ENCODE results near the gene ADAMTS8. TPM values are rescaled to one million over a fixed set of nuclear protein-coding genes. Genes with fewer than 3 reads are reported as not detected.

ADAMTS8 gene
- total and polyA plus RNA-seq, 2 donors (not counting 3 experiments of a cell fraction or from before 2014, with no cell fraction given): not detected

GRCh38 chr11:130408401-130408890 is 20.0 kb downstream of the ADAMTS8 start:
- H3K79me2 ChIP-seq (ENCODE audit: control insufficient read depth, insufficient read depth, low read length): no peaks in the 10 kb centered on the region
- no peaks in the 10 kb centered on the region for H3K9me1 ChIP-seq (replicated peaks; ENCODE audit: control insufficient read depth, extremely low read depth, insufficient read depth, low read length)
- CTCF ChIA-PET: no interaction called here
- BruUV-seq (replicated peaks): no TSS peak
- FAIRE-seq: no peak
- H3K9me3 ChIP-seq (replicated peaks; ENCODE audit: control insufficient read depth, insufficient read depth, low read length): no peaks in the 10 kb centered on the region
- H3K4me2 ChIP-seq (ENCODE audit: insufficient read depth, low read length): no peak overlapping the region
- POLR2A ChIA-PET: no interaction called here
- no peak overlapping the region for H3K4me3 ChIP-seq (replicated peaks in 1 of 3; ENCODE audit: insufficient read depth in 1 of 3, low read depth in 1 of 3, low read length in 3 of 3)
- H2AFZ ChIP-seq (ENCODE audit: low read depth, low read length): no peak overlapping the region
- no peaks in the 10 kb centered on the region for H3K4me1 ChIP-seq (ENCODE audit: control insufficient read depth, extremely low read depth, insufficient read depth, low read length)
- H3K27me3 ChIP-seq (ENCODE audit: control insufficient read depth in 2 of 2, insufficient read depth in 2 of 2, low read length in 2 of 2): no peaks in the 10 kb centered on the region
- H3K27ac ChIP-seq (ENCODE audit: insufficient read depth, low read depth, low read length): no peak overlapping the region
- no peaks in the 10 kb centered on the region for H3K36me3 ChIP-seq (ENCODE audit: control insufficient read depth in 2 of 2, extremely low read depth in 1 of 2, insufficient read depth in 2 of 2, low read length in 2 of 2)
- intact Hi-C loops (cut with micrococcal nuclease): no loop called here
- dilution Hi-C loops (cut with MboI; ENCODE audit: extremely low pct_ligation_motif_present, low sequenced_read_pairs): no loop called here
- TF ChIP-seq JUN (IDR thresholded peaks at IDR 0.05; ENCODE audit: borderline replicate concordance, insufficient read depth, insufficient read length, low read depth) (no peak), POLR2A (IDR thresholded peaks at IDR 0.05; ENCODE audit: low read depth, low read length) (no peak), FOS (IDR thresholded peaks at IDR 0.05; ENCODE audit: borderline replicate concordance, insufficient read depth, low read length) (no peak), EZH2 (IDR thresholded peaks at IDR 0.05; ENCODE audit: borderline replicate concordance, low read depth, low read length, severe bottlenecking) (no peak), MAX (IDR thresholded peaks at IDR 0.05; ENCODE audit: insufficient read depth, insufficient read length) (no peak), CTCF (IDR thresholded peaks at IDR 0.05; ENCODE audit: extremely low read depth in 1 of 2, insufficient read depth in 1 of 2, low read depth in 1 of 2, low read length in 2 of 2) (no peak), GATA2 (IDR thresholded peaks at IDR 0.05; ENCODE audit: insufficient read depth, insufficient read length, low read depth, low read length) (no peak), POLR2AphosphoS5 (IDR thresholded peaks at IDR 0.05; ENCODE audit: insufficient read depth, low read depth, low read length) (no peak), MYC (IDR thresholded peaks at IDR 0.05; ENCODE audit: low read depth, low read length) (no peak)
- DNase-seq (ENCODE audit: low read depth, low spot score): no peak
- H4K20me1 ChIP-seq (replicated peaks; ENCODE audit: control insufficient read depth, extremely low read depth, insufficient read depth, low read length): no peaks in the 10 kb centered on the region
- no peak overlapping the region for H3K9ac ChIP-seq (replicated peaks; ENCODE audit: extremely low read depth, insufficient read depth, low read length)

Data from endothelial cell of umbilical vein (primary cell).